ENCODE measurements around the gene AKAP10. TPM values are rescaled to one million over a fixed set of nuclear protein-coding genes. Genes with fewer than 3 reads are reported as not detected.

The AKAP10 gene
- total RNA-seq = 21.2 and 35.2 TPM in 2 replicates

DNA sequence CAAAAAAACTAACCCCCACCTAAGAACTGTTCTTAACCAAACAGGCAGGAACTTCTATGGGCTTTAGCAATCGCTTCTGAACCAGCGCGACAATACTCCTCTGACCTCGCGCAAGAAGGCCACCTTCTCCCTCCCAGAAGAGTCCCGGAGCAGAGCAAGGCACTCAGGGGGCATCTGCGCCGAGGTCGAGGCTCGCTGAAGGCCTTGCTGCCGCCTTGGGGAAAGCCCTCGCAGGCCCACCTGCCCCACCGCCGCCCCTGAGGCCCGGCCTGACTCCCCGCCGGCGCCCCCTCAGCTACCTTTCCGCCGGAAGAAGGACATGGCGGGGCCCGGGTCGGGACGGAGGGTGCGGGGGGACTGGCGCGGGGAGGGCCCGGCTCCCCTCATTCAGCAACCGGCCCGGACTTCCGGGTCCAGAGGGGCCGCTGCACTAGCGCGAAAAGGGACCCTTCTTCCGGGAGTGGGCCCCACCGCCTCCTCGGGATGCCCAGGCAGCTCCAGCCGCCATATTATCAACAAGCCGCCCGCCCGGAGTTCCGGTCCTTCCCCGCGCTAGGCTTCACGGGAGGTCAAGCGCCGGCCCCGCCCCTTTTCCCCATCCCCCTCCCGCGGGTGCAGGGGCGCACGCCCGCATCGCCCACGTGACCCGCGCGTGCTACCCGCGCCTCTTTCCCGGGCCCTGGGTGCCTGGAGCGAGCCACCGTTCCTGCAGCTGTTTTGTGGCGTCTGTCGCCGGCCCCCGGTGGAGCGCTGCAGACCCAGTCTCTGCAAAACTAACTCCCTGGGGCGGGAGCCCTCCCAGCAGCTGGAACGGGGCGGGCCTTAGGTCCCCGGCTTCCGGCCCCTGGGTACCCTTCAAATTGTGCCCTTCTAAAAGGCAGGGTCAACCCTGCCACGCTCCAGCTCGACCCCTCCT, at the start of gene AKAP10:
Gene AKAP10 (minus strand): TSS at position 536 of the 916 bp plus-strand sequence. CDS start 149 bp downstream, at position 387.

DNA sequence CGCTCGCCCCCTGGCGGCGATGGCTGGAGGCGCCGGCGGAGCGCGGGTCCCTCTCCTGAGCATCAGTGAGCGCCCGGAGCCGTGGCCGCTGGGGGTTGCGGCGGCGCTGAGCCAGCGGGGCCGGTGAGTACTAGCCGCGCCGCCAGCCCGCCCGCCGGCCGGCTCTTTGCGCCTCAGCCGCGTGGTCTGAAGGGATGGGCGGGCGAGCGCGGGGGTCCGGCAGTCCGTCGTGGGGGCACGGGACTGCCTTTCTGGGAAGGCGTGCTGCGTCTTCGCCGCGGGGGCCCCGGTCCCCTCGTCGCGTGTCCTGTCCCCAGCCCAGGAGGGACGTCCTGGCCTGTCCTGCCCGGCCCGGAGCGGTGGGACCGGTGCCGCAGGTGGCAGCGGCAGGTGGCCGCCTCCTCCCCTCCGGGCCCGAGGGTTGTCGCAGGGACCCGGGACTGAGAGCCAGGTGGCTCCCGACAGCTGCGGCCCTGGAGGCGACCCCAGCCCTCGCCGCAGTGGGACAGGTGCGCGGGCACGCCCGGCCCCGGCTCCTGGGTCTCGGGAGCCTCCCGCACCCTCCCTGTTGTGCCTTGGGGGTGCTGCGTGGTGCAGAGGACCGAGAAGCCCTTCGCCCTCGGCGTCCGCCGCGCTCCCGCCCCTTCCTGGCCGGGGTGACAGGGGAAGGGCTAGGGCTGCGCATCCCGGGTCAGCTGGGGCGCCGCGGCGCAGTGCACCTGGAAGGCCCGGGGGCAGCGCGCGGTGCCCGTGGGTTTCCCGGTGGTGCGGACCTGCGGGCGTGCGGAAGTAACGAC, 31.9 kb upstream of the AKAP10 start, which contains the start of gene SPECC1:
Gene SPECC1 (plus strand): TSS at position 58 of the 797 bp plus-strand sequence. CDS start 87,293 bp downstream, outside the sequence.

GRCh38 chr17:19867329-19868078, 110.1 kb downstream of the AKAP10 start, which contains the start of gene ULK2:
ULK2 (minus strand) TSS chr17:19867936; CDS start chr17:19867417, 519 bp downstream.

Other genes starting within 250 kb of the AKAP10 start
- 6.2 and 18.3 TPM in 2 replicates for gene ALDH3A1, start 229.5 kb downstream of the AKAP10 start, total RNA-seq
- 33.0 and 33.8 TPM in 2 replicates for gene ULK2, start 109.9 kb downstream of the AKAP10 start, total RNA-seq
- gene SPECC1, start 31.5 kb upstream of the AKAP10 start, total RNA-seq = 41.0 and 87.9 TPM in 2 replicates